ENCODE results near the gene MAPK9. TPM values are rescaled to one million over a fixed set of nuclear protein-coding genes. Genes with fewer than 3 reads are reported as not detected.

Gene MAPK9
- total and polyA plus RNA-seq, 5 donors = 20.1 to 47.4 (median 45.1) TPM

DNA sequence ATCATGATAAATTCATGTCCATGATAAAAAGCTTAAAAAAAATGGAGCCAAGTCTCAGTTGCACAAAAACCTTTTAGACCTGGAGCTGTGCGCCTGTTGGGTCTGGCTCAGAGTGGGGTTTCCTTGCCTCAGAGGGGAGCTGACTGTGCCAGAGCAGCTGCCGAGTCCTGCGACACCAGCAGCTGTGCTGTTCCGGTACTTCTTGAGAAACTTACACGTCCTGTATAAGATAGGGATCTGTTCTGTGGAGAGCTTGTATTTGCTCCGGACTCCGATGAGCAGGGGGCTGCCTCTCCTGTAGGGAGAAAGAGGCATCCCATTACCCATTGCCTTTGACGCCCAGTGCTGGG is 32.7 kb upstream of the MAPK9 start:
- ATAC-seq (no peak), DNase-seq (no peak)
- WGBS = 77% methylated on average over 8 of the region's 8 CpGs
- no peaks in the 10 kb centered on the region for H3K9me3 ChIP-seq (ENCODE audit: control insufficient read depth, low read length)
- no peaks in the 10 kb centered on the region for H3K27me3 ChIP-seq (ENCODE audit: control insufficient read depth, insufficient read depth)
- H3K4me1 ChIP-seq (ENCODE audit: control insufficient read depth, insufficient read depth, low read length) = no peaks in the 10 kb centered on the region
- no peak overlapping the region for H3K27ac ChIP-seq (ENCODE audit: low read length)
- intact Hi-C loops (cut with DNase I) = loop anchor here in 1 of 4 donors (10.0 kb wide), 1 partner anchor 200 kb away; no protein-coding TSS in a partner anchor
- no peak overlapping the region for H3K4me3 ChIP-seq (ENCODE audit: low read length)

DNA sequence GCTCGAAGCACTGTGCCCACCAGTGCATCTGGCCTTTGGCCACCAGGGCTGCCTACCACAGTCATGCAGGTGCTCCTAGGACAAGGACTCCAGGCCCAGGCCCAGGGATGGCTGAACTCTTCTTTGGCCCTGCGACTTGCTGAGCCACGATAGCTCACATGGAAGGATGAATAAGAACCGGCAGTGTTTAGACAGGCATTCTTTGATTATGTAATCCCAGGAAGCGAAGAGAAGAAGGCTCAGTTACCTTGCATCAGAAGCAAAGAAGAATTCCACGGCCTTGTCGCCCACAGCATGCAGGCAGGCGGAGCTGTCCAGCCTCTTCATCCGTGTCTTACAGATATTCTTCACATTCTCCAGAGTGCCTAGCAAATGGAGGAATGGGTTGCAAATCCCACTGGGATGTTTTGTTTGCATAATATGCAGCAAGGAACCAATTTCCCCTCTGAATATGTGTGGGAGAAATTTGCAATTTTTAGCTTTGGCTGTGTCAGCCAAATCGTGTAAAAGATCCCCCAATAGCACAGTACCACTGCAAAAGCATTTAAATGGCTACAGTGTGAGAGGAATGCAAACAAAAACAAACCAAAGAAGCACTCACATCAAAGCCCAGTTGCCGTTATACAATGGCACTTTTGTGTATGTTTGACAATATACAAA is 32.2 kb upstream of the MAPK9 start:
- Histone ChIP-seq H3K27me3 (ENCODE audit: control insufficient read depth, insufficient read depth) (no peaks in the 10 kb centered on the region), H3K4me3 (ENCODE audit: low read length) (no peak overlapping the region), H3K9me3 (ENCODE audit: control insufficient read depth, low read length) (no peaks in the 10 kb centered on the region), H3K27ac (ENCODE audit: low read length) (no peak overlapping the region), H3K4me1 (ENCODE audit: control insufficient read depth, insufficient read depth, low read length) (no peaks in the 10 kb centered on the region)
- intact Hi-C loops (cut with DNase I) = loop anchor here in 1 of 4 donors (10.0 kb wide), 1 partner anchor 199 kb away; no protein-coding TSS in a partner anchor
- no peak for ATAC-seq
- 66% methylated on average over 11 of the region's 11 CpGs for WGBS
- DNase-seq = peak in 1 of 3 donors; percentile 34

DNA sequence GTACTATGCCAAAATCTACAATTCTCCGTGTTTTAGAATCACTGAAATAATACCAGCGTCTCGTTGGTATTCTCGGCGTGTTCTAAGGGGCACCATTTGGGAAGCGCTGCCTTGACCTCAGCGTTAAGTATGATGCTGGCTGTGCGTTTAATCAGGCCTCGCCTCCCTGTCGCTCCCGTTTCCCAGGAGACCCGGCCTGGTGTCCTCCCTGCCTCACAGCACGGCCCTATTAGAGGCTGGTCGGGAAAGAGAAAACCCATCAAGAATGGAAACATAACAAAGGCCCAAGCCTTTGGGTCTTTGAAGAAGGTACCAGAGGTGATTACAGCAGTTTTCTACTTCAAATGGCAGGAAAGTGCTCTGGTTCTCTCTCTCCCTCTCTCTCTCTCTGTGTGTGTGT is 31.3 kb upstream of the MAPK9 start:
- no peak overlapping the region for H3K27ac ChIP-seq (ENCODE audit: low read length)
- WGBS = 89% methylated on average over 14 of the region's 14 CpGs
- intact Hi-C loops (cut with DNase I) = loop anchor here in 1 of 4 donors (10.0 kb wide), 1 partner anchor 198 kb away; no protein-coding TSS in a partner anchor
- DNase-seq = peak in 1 of 3 donors; percentile 28
- no peaks in the 10 kb centered on the region for H3K9me3 ChIP-seq (ENCODE audit: control insufficient read depth, low read length)
- no peak for ATAC-seq
- H3K4me3 ChIP-seq (ENCODE audit: low read length) = no peak overlapping the region
- H3K27me3 ChIP-seq (ENCODE audit: control insufficient read depth, insufficient read depth) = no peaks in the 10 kb centered on the region
- H3K4me1 ChIP-seq (ENCODE audit: control insufficient read depth, insufficient read depth, low read length) = no peaks in the 10 kb centered on the region

DNA sequence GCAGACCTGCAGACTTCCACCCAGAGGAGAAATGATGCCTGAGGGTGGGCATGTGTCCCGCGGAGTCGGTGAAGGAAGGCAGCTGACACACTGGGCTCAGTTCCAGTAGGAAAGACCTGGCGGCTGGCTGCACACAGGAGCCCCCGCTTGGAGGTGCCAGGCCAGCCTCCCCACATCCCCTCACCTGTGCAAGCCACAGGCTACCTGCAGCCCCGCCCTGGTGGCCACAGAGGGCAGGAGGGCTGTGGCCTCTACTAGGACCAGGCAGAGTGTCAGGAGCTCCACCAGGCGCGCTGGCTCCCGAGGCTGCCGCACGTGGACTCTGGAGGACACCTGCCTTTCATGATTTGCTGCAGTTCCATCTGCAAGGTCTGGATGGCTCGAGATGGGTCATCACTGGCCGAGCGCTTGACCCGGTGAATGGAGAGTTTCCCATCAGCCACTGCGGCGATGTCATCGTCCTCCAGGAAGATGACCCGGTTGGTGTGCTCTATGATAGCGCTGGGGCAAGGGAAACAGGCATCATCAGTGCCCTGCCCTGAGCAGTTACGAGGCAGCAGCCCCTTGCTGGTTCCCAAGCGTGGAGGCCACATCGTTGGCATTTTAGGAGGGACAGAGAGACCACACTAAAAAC is 26.7 kb upstream of the MAPK9 start:
- no peak overlapping the region for H3K4me3 ChIP-seq (ENCODE audit: low read length)
- 90% methylated on average over 23 of the region's 23 CpGs for WGBS
- no peaks in the 10 kb centered on the region for H3K27me3 ChIP-seq (ENCODE audit: control insufficient read depth, insufficient read depth)
- no peaks in the 10 kb centered on the region for H3K4me1 ChIP-seq (ENCODE audit: control insufficient read depth, insufficient read depth, low read length)
- H3K27ac ChIP-seq (ENCODE audit: low read length) = no peak overlapping the region
- intact Hi-C loops (cut with DNase I) = no loop called here
- ATAC-seq (peak in 1 of 2 donors; percentile 24), DNase-seq (peak in 1 of 3 donors; percentile 35)
- H3K9me3 ChIP-seq (ENCODE audit: control insufficient read depth, low read length) = no peaks in the 10 kb centered on the region

DNA sequence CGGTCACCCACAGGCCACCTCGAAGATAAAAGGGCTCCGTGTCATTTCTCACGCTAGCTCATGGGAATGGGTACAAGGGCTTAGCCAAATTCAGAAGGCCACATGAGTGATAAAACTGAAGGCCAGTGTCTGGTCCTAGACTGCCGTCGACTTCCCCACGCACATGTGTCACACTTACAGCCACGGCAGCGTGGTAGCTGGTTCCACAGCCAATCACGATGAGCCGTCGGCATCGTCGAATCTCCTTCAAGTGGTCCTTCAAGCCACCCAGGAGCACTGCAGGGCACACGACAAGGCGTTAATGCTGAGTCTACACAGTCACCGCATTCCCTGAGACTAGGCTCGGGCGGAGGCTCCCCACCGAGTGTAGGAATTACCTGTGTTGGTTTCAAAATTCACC is 24.7 kb upstream of the MAPK9 start:
- 94% methylated on average over 20 of the region's 20 CpGs for WGBS
- H3K27ac ChIP-seq (ENCODE audit: low read length) = no peak overlapping the region
- peak in 1 of 3 donors; percentile 52 for DNase-seq

DNA sequence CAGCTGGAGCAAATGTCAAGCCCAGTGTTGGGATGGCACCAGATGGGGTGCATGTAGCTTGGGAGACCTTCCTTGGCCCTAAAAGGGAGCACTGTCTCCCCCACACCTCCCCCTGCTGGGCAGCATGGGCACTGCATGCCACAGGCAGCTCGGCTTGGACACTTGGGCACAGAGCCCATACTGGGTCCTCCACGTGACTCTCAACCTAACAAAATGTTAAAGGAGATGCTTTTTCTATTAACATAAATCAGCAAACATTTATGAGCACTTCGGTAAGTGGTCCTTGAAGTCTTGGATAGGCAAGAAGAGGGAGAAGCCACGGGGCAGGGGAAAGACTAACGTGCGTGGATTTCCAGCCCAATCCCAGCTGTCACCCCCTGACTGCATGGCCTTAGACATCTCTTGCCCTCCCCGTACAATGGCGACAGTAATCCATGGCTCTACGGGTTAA is 23.9 kb upstream of the MAPK9 start:
- H3K27me3 ChIP-seq (ENCODE audit: control insufficient read depth, insufficient read depth) = no peaks in the 10 kb centered on the region
- DNase-seq (peak; percentile 66 to 88 (median 86)), ATAC-seq (peak; percentile 61 to 65)
- H3K27ac ChIP-seq (ENCODE audit: low read length) = no peak overlapping the region
- H3K9me3 ChIP-seq (ENCODE audit: control insufficient read depth, low read length) = no peaks in the 10 kb centered on the region
- 69% methylated on average over 9 of the region's 9 CpGs for WGBS
- no peak overlapping the region for H3K4me3 ChIP-seq (ENCODE audit: low read length)
- H3K4me1 ChIP-seq (ENCODE audit: control insufficient read depth, insufficient read depth, low read length) = no peaks in the 10 kb centered on the region
- intact Hi-C loops (cut with DNase I) = no loop called here

More for the DNA sequence above, 24.7 kb upstream of the MAPK9 start:
- ATAC-seq = no peak
- Histone ChIP-seq H3K9me3 (ENCODE audit: control insufficient read depth, low read length) (no peaks in the 10 kb centered on the region), H3K4me3 (ENCODE audit: low read length) (no peak overlapping the region), H3K27me3 (ENCODE audit: control insufficient read depth, insufficient read depth) (no peaks in the 10 kb centered on the region), H3K4me1 (ENCODE audit: control insufficient read depth, insufficient read depth, low read length) (no peaks in the 10 kb centered on the region)
- intact Hi-C loops (cut with DNase I) = no loop called here

DNA sequence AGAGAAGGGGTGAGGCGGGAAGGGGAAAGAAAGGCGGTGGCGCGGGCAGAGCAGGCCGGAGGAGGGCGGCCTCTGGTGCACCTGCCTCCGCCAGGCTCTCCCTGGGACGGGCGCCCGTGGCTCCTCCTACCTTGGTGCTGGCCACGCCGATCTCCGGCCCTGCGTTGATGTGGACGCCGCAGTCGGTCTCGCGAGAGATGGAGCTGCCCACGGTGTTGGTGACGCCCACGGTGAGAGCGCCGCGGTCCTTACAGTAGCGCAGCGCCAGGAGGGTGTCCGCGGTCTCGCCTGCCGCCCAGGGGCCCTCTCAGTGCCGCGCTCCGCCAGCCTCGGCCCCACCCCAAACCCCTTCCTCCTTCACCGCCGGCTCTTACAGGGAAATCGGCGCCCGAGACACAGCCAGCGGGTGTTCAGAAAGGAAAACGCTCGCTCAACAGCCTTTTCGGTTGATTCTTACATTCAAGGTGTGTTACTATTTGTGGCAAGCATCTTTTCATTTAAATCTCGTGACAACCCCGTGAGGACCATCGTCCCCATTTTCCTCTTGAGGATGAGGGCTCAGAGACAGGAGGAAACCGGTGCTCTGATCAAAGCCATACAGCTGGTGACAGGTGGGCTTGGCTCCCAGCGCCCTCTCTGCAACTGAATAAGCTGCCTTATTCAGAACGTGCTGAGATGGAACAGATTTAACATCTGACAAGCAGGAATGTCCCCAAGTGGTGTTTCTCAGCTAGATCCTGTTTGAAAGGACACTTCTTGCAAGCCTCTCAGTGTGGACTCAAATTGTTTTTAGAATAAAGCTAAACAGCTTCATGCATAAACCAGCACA is 22.0 kb upstream of the MAPK9 start:
- H3K9me3 ChIP-seq (ENCODE audit: control insufficient read depth, low read length) = no peaks in the 10 kb centered on the region
- H3K4me3 ChIP-seq (ENCODE audit: low read length) = no peak overlapping the region
- ATAC-seq (peak; percentile 29 to 65), DNase-seq (peak in 2 of 3 donors; percentile 84 to 87)
- no peaks in the 10 kb centered on the region for H3K4me1 ChIP-seq (ENCODE audit: control insufficient read depth, insufficient read depth, low read length)
- intact Hi-C loops (cut with DNase I) = no loop called here
- 71% methylated on average over 50 of the region's 50 CpGs for WGBS
- no peaks in the 10 kb centered on the region for H3K27me3 ChIP-seq (ENCODE audit: control insufficient read depth, insufficient read depth)
- no peak overlapping the region for H3K27ac ChIP-seq (ENCODE audit: low read length)

DNA sequence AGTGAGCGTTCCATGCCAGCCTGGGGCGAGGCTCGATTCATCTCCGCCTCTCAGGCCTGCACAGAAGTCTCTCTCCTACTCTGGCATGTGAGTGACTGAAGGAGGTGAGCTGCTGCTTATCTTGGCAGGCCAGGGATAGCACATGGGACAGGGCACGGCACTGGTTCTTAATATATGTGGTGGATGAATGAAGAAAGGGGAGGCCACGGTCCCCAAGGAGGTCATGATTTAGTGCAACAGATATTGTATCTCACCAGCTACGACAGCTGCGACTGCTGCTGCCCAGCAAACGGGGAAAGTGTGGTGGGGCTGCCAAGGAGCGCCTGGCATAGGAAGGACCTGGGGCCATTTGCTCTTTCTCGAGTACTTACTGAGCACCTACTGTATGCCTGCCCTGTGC is 19.3 kb upstream of the MAPK9 start:
- H3K9me3 ChIP-seq (ENCODE audit: control insufficient read depth, low read length) = no peaks in the 10 kb centered on the region
- no peaks in the 10 kb centered on the region for H3K4me1 ChIP-seq (ENCODE audit: control insufficient read depth, insufficient read depth, low read length)
- no peak overlapping the region for H3K4me3 ChIP-seq (ENCODE audit: low read length)
- ATAC-seq = no peak
- no peak overlapping the region for H3K27ac ChIP-seq (ENCODE audit: low read length)
- intact Hi-C loops (cut with DNase I) = no loop called here
- no peaks in the 10 kb centered on the region for H3K27me3 ChIP-seq (ENCODE audit: control insufficient read depth, insufficient read depth)
- WGBS = 86% methylated on average over 11 of the region's 11 CpGs
- DNase-seq = peak in 1 of 3 donors; percentile 20

DNA sequence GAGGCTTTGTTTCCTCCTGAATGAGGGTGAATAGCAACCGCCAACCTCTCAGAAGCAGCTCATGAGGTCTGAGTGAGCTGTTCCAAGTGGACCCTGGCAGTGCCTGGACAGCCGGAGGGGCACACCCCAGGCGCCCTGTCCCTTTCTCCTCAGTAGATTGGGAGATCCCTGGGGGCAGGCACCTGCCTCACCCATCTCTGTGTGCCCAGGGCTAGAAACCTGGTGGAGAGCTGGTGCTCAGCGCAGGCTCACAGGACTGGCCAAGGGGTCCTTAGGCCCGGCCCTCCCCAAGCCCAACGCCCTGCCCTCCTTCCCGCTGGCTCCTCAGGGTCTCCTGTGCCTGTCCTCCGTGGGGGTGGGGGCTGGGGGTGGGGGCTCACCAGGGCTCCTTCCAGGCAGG is 14.9 kb upstream of the MAPK9 start:
- Histone ChIP-seq H3K27ac (ENCODE audit: low read length) (no peak overlapping the region), H3K9me3 (ENCODE audit: control insufficient read depth, low read length) (no peaks in the 10 kb centered on the region), H3K4me3 (ENCODE audit: low read length) (no peak overlapping the region), H3K27me3 (ENCODE audit: control insufficient read depth, insufficient read depth) (no peaks in the 10 kb centered on the region), H3K4me1 (ENCODE audit: control insufficient read depth, insufficient read depth, low read length) (no peaks in the 10 kb centered on the region)
- no peak for DNase-seq
- ATAC-seq = peak in 1 of 2 donors; percentile 32
- intact Hi-C loops (cut with DNase I) = no loop called here
- 92% methylated on average over 8 of the region's 8 CpGs for WGBS

DNA sequence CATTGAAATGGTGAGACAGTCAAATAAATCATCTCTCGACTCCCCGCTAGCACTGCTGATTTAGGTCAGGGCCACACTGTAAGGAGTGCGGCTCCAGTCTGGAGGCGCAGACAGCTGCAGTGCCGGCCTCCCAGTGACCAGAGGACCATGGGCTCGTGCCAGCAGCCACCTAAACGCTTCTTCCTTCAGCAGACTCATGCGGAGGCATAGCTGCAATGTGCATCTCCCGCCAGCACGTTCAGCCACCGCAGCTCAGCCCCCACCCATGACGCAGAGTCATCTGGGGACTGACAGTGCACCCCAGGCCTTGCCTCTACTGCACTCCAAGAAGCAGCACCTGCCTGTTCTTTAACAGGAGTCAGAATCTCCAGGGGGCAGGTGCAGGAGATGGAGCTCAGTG is 13.6 kb upstream of the MAPK9 start:
- ATAC-seq = no peak
- no peak overlapping the region for H3K27ac ChIP-seq (ENCODE audit: low read length)
- no peak for DNase-seq
- intact Hi-C loops (cut with DNase I) = no loop called here
- H3K4me3 ChIP-seq (ENCODE audit: low read length) = no peak overlapping the region
- WGBS = 90% methylated on average over 12 of the region's 12 CpGs
- H3K9me3 ChIP-seq (ENCODE audit: control insufficient read depth, low read length) = no peaks in the 10 kb centered on the region
- H3K27me3 ChIP-seq (ENCODE audit: control insufficient read depth, insufficient read depth) = no peaks in the 10 kb centered on the region
- no peaks in the 10 kb centered on the region for H3K4me1 ChIP-seq (ENCODE audit: control insufficient read depth, insufficient read depth, low read length)

Measured in right cardiac atrium (tissue), 5 donors.